Kidney (tissue), 14 donors: Measurements from ENCODE around the gene CRABP2. TPM values are rescaled to one million over a fixed set of nuclear protein-coding genes. Genes with fewer than 3 reads are reported as not detected.
A peak's percentile ranks its signal among the peaks of the same experiment; 100 is the strongest.

ENCODE experiments used
- DNase-seq, 5 donors: peaks; one replicate each; pipeline ENCODE4 v3.0.0-alpha.2; 2013 to 2020
- FAIRE-seq: peaks from 2 replicates; lab custom pipeline; 2012; peaks lifted over from hg19 to GRCh38; lab: Jason Lieb, UNC
- H3K27ac ChIP-seq, 2 donors: one replicate each; pipeline ENCODE4 v1.7.0; 2013; ENCODE audit warnings: low read depth in 2 of 2, low read length in 2 of 2, inconsistent platforms in 1 of 2
- H3K27me3 ChIP-seq: one replicate; pipeline ENCODE4 v1.7.1; 2013; ENCODE audit warnings: low read length, inconsistent platforms; ENCODE audit not compliant: control insufficient read depth, insufficient read depth
- H3K36me3 ChIP-seq, 3 donors: one replicate each; pipeline versions ENCODE4 v1.7.0 to v1.7.1; 2013; ENCODE audit warnings: low read length in 3 of 3, control low read depth in 1 of 3, inconsistent platforms in 1 of 3; ENCODE audit not compliant: insufficient read depth in 3 of 3, control insufficient read depth in 2 of 3
- H3K4me1 ChIP-seq, 3 donors: one replicate each; pipeline versions ENCODE4 v1.7.0 to v1.7.1; 2013; ENCODE audit warnings: low read length in 3 of 3, inconsistent platforms in 1 of 3, low read depth in 1 of 3; ENCODE audit not compliant: control insufficient read depth in 2 of 3, insufficient read depth in 2 of 3
- H3K4me3 ChIP-seq, 3 donors: one replicate each; pipeline versions ENCODE4 v1.7.0 to v1.8.1; 2013; ENCODE audit warnings: low read length in 3 of 3, control low read depth in 1 of 3, inconsistent platforms in 1 of 3
- H3K9ac ChIP-seq, 3 donors: one replicate each; pipeline versions ENCODE4 v1.7.0 to v1.7.1; 2013; ENCODE audit warnings: low read length in 3 of 3, control low read depth in 1 of 3, inconsistent platforms in 1 of 3
- H3K9me3 ChIP-seq, 3 donors: one replicate each; pipeline versions ENCODE4 v1.7.0 to v1.7.1; 2013; ENCODE audit warnings: low read length in 3 of 3, control low read depth in 1 of 3, inconsistent platforms in 1 of 3; ENCODE audit not compliant: control insufficient read depth in 2 of 3, insufficient read depth in 1 of 3
- CTCF ChIP-seq: IDR thresholded peaks from 3 replicates; pipeline ENCODE4 v1.5.1; 2012; ENCODE audit warnings: mild to moderate bottlenecking, moderate library complexity, borderline replicate concordance; ENCODE audit not compliant: insufficient read depth; ENCODE audit errors: extremely low read depth
- intact Hi-C: fragments of 100-400 bp; cut with DNase I; formaldehyde crosslinking; loops from one replicate; pipeline ENCODE4 v1.11.1; 2022
- polyA plus RNA-seq: library from polyadenylated mRNA; stranded (reverse); fragments of 350-450 nt; fragmentation: Illumina TruSeq; extraction: RNeasy Lipid Tissue Mini Kit (QIAGEN cat#74804); gene quantifications from one replicate; pipeline ENCODE4 v1.2.3, GENCODE V29; 2014; ENCODE audit warnings: low read depth, low replicate concordance; ENCODE audit not compliant: insufficient read depth
- total RNA-seq: library from RNA; stranded (reverse); fragmentation: NEBNext Ultra II Directional; extraction: Animal tissue kit (Norgen Biotek cat#: 25700); gene quantifications from one replicate; pipeline ENCODE4 v1.2.1, GENCODE V29; 2021
- donor health status: control.
- donor health status: control.
- donor health status: control.
- donor health status: control.
- donor health status: control.
- donor health status: DM: yes; HTN: yes; CAD: no.
- donor health status: Normal renal cell carcinoma (clear cell type).

The CRABP2 gene
- total and polyA plus RNA-seq, 2 donors from 2014 or later = 15.2 to 21.6 TPM

- peak within 1 kb of the TSS; percentile 92 to 98 (median 97) for H3K9ac ChIP-seq
- TF ChIP-seq CTCF = no peak
- H3K27me3 ChIP-seq = no peaks in the 10 kb centered on the region
- H3K4me1 ChIP-seq = peaks cover 9 to 29% (median 22%) of the 10 kb centered on the region in 3 donors
- H3K9me3 ChIP-seq = no peaks in the 10 kb centered on the region
- H3K4me3 ChIP-seq = peak within 1 kb of the TSS; percentile 90 to 100 (median 96)
- DNase-seq = peak; percentile 96 to 99 (median 98)
- FAIRE-seq = no peak
- peak within 1 kb of the TSS; percentile 93 to 94 for H3K27ac ChIP-seq
- intact Hi-C loops = no loop called here
- H3K36me3 ChIP-seq = peaks cover 0 to 10% (median 0%) of the 10 kb centered on the region in 3 donors
Measured at GRCh38 chr1:156728599-156729462, 23.4 kb upstream of the CRABP2 start, which contains the start of gene ISG20L2. ISG20L2 (minus strand) TSS chr1:156728766; CDS start chr1:156727652, 1,114 bp downstream.

- peaks cover 0 to 18% (median 7%) of the 10 kb centered on the region in 3 donors for H3K36me3 ChIP-seq
- intact Hi-C loops = no loop called here
- no peak for FAIRE-seq
- no peaks in the 10 kb centered on the region for H3K27me3 ChIP-seq
- peak within 1 kb of the TSS; percentile 90 to 100 (median 96) for H3K4me3 ChIP-seq
- TF ChIP-seq CTCF = no peak
- H3K4me1 ChIP-seq = peaks cover 9 to 29% (median 22%) of the 10 kb centered on the region in 3 donors
- H3K9me3 ChIP-seq = no peaks in the 10 kb centered on the region
- peak in 4 of 5 donors; percentile 83 to 94 (median 90) for DNase-seq
- H3K9ac ChIP-seq = peak within 1 kb of the TSS; percentile 92 to 98 (median 97)
- H3K27ac ChIP-seq = peak within 1 kb of the TSS; percentile 93 to 94
Measured at GRCh38 chr1:156727926-156728598, 22.7 kb upstream of the CRABP2 start, which contains the start of gene METTL25B. METTL25B (plus strand) TSS chr1:156728469; CDS start chr1:156729105, 636 bp downstream.

GRCh38 chr1:156727492-156727891 lies 22.1 kb upstream of the CRABP2 start:
- Histone ChIP-seq H3K4me3 (peak overlapping the region; percentile 90 to 100 (median 96)), H3K4me1 (peaks cover 9 to 29% (median 22%) of the 10 kb centered on the region in 3 donors), H3K27me3 (no peaks in the 10 kb centered on the region), H3K27ac (no peak overlapping the region), H3K36me3 (peaks cover 0 to 22% (median 11%) of the 10 kb centered on the region in 3 donors), H3K9ac (peak overlapping the region; percentile 90 to 97 (median 92)), H3K9me3 (no peaks in the 10 kb centered on the region)
- FAIRE-seq (no peak), DNase-seq (no peak)
- intact Hi-C loops = no loop called here
- TF ChIP-seq CTCF = no peak
